ENCODE results near the gene NPLOC4.

- TF ChIP-seq CTCF (IDR thresholded peaks at IDR 0.05) (no peak), POLR2A (IDR thresholded peaks at IDR 0.05) (no peak), POLR2AphosphoS5 (IDR thresholded peaks at IDR 0.05) (no peak)
These were observed 98.0 kb downstream of the NPLOC4 start for GRCh38 chr17:81538651-81539570.

Data from stomach (tissue), 4 donors.